HG02973 (cell line): ENCODE results near the gene SPG11.

Experiments used
- ATAC-seq: cut with Tn5 transposase; IDR thresholded peaks from one replicate; pipeline ENCODE4 v1.9.1; 2021; ENCODE audit warnings: moderate library complexity; ENCODE audit not compliant: unreplicated experiment

The SPG11 gene

DNA sequence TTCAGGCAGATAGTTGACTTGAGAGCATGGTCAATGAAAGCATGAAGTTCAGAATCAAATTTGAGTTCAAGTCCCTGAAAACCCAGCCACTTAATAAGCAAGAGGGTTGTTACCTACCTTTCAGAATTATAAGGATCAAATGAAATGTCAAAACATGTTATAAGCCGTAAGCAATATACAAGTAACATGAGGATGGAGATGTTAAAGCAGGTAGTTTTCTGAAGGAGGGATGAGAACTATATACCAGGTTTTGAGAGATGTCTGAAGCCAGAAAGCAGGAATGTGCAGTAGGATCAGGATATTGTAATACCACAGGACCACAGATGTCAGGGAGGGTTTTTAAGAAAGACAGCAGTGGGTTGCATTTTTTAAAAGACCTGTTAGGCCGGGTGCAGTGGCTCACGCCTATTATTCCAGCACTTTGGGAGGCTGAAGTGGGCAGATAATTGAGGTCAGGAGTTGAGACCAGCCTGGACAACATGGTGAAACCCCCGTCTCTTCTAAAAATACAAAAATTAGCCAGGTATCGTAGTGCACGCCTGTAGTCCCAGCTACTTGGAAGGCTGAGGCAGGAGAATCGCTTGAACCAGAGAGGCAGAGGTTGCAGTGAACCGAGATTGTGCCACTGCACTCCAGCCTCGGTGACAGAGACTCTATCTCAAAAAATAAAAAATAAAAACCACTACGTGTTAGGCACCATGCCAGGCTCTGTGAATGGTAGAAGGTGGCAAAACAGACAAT, 133.4 kb downstream of the SPG11 start:
- no peak for ATAC-seq

DNA sequence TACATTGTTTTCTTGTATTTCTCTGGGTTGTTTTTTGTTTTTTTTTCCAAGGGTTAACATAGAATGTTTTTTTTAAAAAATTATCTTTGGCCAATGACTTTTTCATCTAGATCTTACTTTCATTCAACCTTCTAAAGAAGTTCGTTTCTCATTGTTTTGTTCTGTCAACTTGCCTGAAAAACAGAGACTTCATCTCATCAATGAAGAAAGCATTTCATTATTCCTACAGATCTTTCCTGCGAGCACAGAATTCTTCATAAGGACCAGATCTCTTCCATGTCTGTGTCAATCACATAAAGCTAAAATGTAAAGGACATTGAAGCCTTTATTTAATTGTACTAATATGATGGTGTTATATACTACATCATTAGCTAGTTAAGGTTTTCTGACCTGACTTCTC, 136.2 kb downstream of the SPG11 start:
- no peak for ATAC-seq

DNA sequence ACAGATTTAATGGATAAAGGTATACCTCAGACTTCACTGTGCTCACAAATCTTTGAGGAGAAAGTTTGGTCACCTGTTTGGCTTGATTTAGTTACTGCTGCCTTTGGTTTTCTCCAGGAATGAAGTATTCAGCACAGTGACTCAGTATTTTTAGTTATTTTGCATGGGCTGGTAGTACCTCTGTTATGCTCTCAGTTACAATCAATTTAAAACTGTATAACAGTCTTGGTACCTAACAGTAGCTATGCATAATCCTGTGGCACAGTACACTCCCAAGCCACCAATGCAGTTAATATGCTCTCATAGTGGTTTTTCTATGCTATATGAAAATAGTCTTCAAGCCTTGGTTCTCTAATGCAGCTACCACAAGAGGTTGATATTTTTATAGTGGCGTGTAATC, 138.4 kb downstream of the SPG11 start:
- ATAC-seq = no peak

DNA sequence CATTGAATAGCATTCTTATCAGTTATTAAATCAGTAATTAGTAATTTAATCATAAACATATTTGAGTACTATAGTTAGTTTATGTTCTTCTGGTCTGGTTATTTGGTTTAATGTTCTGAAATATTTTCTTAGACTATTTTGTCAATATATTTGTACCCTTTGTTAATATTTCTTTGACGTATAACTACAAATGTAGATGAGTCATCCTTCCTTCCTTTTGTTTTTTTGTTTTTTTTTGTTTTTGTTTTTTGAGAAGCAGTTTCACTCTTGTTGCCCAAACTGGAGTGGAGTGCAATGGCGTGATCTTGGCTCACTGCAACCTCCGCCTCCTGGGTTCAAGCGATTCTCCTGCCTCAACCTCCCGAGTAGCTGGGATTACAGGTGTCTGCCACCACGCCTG, 143.9 kb downstream of the SPG11 start:
- ATAC-seq = no peak

DNA sequence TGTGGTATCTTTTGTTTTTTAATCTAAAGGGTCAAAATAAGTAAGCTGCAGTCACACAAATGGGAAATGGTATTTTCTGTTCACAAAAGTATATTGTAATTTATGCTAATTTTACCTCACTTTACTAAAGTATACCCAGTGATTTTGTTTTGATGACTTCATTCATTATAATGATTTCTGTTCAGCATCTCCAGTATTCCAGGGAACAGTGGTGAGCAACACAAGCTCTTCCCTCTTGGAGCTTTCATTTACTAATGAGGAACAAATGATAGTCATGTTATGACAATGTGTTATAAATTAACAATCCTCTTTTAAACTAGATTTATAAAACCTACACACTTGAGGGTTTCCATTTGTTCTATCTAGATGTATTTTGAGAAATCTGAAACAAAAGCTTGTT, 147.0 kb downstream of the SPG11 start:
- no peak for ATAC-seq
